HL-60 (cell line): ENCODE data around the gene POLR2H.

ENCODE experiments used
- DNase-seq, 2 experiments: peaks; one replicate each; pipeline ENCODE4 v3.0.0-alpha.2; 2010 to 2020; ENCODE audit warnings: low read depth in 1 of 2, low spot score in 1 of 2
- H3K27ac ChIP-seq: fragments of 250-450 bp; sonication (Bioruptor Pico); replicated peaks from 2 replicates; pipeline ENCODE4 v1.5.1; 2020; ENCODE audit warnings: mild to moderate bottlenecking, moderate library complexity
- H3K27me3 ChIP-seq: fragments of 250-450 bp; sonication (Bioruptor Pico); 2 replicates; pipeline ENCODE4 v1.5.1; 2021; ENCODE audit warnings: mild to moderate bottlenecking, moderate library complexity; ENCODE audit not compliant: insufficient read depth, poor library complexity, severe bottlenecking
- H3K4me3 ChIP-seq: replicated peaks from 2 replicates; pipeline ENCODE4 v1.5.1; 2011; ENCODE audit warnings: mild to moderate bottlenecking, control low read depth, low read length; ENCODE audit not compliant: insufficient read depth
- CTCF ChIP-seq: IDR thresholded peaks from one replicate; pipeline ENCODE4 v1.5.1; 2011; ENCODE audit warnings: low read length, control low read depth, inconsistent platforms; ENCODE audit not compliant: insufficient read depth
- GABPA ChIP-seq: IDR thresholded peaks from 2 replicates; pipeline ENCODE4 v1.6.1; 2012; ENCODE audit warnings: low read depth
- POLR2AphosphoS5 ChIP-seq: IDR thresholded peaks from 2 replicates; pipeline ENCODE4 v1.6.1; 2012; ENCODE audit warnings: low read depth
- SPI1 ChIP-seq: IDR thresholded peaks from 2 replicates; pipeline ENCODE4 v1.6.1; 2012; ENCODE audit warnings: low read depth, mild to moderate bottlenecking, borderline replicate concordance
- TF ChIP-seq, protein P1 (sequence below): IDR thresholded peaks from 2 replicates; pipeline ENCODE4 v1.6.1; 2012; ENCODE audit warnings: low read depth; ENCODE audit not compliant: insufficient replicate concordance

The POLR2H gene

GRCh38 chr3:184325715-184326369 lies 35.7 kb upstream of the POLR2H start:
- DNase-seq, result no peak

GRCh38 chr3:184327171-184327570 lies 34.3 kb upstream of the POLR2H start:
- no peak for DNase-seq
- no peak for TF ChIP-seq GABPA
- no peak for TF ChIP-seq POLR2AphosphoS5
- no peak for TF ChIP-seq SPI1
- no peak for TF ChIP-seq CTCF
- TF ChIP-seq, protein P1, sequence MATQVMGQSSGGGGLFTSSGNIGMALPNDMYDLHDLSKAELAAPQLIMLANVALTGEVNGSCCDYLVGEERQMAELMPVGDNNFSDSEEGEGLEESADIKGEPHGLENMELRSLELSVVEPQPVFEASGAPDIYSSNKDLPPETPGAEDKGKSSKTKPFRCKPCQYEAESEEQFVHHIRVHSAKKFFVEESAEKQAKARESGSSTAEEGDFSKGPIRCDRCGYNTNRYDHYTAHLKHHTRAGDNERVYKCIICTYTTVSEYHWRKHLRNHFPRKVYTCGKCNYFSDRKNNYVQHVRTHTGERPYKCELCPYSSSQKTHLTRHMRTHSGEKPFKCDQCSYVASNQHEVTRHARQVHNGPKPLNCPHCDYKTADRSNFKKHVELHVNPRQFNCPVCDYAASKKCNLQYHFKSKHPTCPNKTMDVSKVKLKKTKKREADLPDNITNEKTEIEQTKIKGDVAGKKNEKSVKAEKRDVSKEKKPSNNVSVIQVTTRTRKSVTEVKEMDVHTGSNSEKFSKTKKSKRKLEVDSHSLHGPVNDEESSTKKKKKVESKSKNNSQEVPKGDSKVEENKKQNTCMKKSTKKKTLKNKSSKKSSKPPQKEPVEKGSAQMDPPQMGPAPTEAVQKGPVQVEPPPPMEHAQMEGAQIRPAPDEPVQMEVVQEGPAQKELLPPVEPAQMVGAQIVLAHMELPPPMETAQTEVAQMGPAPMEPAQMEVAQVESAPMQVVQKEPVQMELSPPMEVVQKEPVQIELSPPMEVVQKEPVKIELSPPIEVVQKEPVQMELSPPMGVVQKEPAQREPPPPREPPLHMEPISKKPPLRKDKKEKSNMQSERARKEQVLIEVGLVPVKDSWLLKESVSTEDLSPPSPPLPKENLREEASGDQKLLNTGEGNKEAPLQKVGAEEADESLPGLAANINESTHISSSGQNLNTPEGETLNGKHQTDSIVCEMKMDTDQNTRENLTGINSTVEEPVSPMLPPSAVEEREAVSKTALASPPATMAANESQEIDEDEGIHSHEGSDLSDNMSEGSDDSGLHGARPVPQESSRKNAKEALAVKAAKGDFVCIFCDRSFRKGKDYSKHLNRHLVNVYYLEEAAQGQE, result no peak
- Histone ChIP-seq H3K27ac (no peak overlapping the region), H3K27me3 (no peaks in the 10 kb centered on the region), H3K4me3 (no peak overlapping the region)

More at GRCh38 chr3:184325715-184326369, 35.7 kb upstream of the POLR2H start:
- no peaks in the 10 kb centered on the region for H3K27me3 ChIP-seq
- TF ChIP-seq GABPA (no peak), CTCF (no peak), SPI1 (no peak), POLR2AphosphoS5 (no peak)
- TF ChIP-seq, protein P1, result no peak
- H3K27ac ChIP-seq, result no peak overlapping the region
- H3K4me3 ChIP-seq, result no peak overlapping the region

GRCh38 chr3:184328516-184328915 lies 33.0 kb upstream of the POLR2H start:
- TF ChIP-seq GABPA, result no peak
- TF ChIP-seq POLR2AphosphoS5, result no peak; the same call in 1 of the 2 replicates
- no peak for TF ChIP-seq SPI1
- no peak for TF ChIP-seq CTCF
- no peak overlapping the region for H3K4me3 ChIP-seq
- H3K27ac ChIP-seq, result no peak overlapping the region
- no peaks in the 10 kb centered on the region for H3K27me3 ChIP-seq
- DNase-seq, result no peak
